HG02840 (cell line): ENCODE measurements around the gene IL1RAPL2.

Experiments
- ATAC-seq: cut with Tn5 transposase; IDR thresholded peaks from one replicate; pipeline ENCODE4 v1.9.1; 2021; ENCODE audit warnings: mild to moderate bottlenecking, moderate library complexity, moderate number of reproducible peaks; ENCODE audit not compliant: unreplicated experiment, low FRiP score

IL1RAPL2 gene

GRCh38 chrX:105543283-105543682 lies 977.3 kb downstream of the IL1RAPL2 start:
- ATAC-seq: no peak

GRCh38 chrX:105550043-105550663 lies 984.2 kb downstream of the IL1RAPL2 start:
- ATAC-seq: no peak

GRCh38 chrX:105552395-105552794 lies 986.4 kb downstream of the IL1RAPL2 start:
- ATAC-seq: no peak

- no peak for ATAC-seq
These were observed 987.1 kb downstream of the IL1RAPL2 start for GRCh38 chrX:105553118-105553517.

GRCh38 chrX:105564501-105564900 lies 998.5 kb downstream of the IL1RAPL2 start:
- no peak for ATAC-seq

- ATAC-seq: no peak
These were observed 999.9 kb downstream of the IL1RAPL2 start for GRCh38 chrX:105565856-105566255.

GRCh38 chrX:105567082-105567481 lies 1001.1 kb downstream of the IL1RAPL2 start:
- ATAC-seq: no peak

GRCh38 chrX:105608745-105609144 lies 1042.7 kb downstream of the IL1RAPL2 start:
- no peak for ATAC-seq

- ATAC-seq: no peak
These were observed 1043.5 kb downstream of the IL1RAPL2 start for GRCh38 chrX:105609530-105609929.

GRCh38 chrX:105610411-105610810 lies 1044.4 kb downstream of the IL1RAPL2 start:
- no peak for ATAC-seq

GRCh38 chrX:105618393-105619101 lies 1052.5 kb downstream of the IL1RAPL2 start:
- no peak for ATAC-seq

GRCh38 chrX:105634180-105634579 lies 1068.2 kb downstream of the IL1RAPL2 start:
- no peak for ATAC-seq

GRCh38 chrX:105635794-105636193 lies 1069.8 kb downstream of the IL1RAPL2 start:
- no peak for ATAC-seq

- ATAC-seq: no peak
These were observed 1070.7 kb downstream of the IL1RAPL2 start for GRCh38 chrX:105636667-105637066.

GRCh38 chrX:105645667-105646357 lies 1079.8 kb downstream of the IL1RAPL2 start:
- ATAC-seq: no peak

- ATAC-seq: no peak
These were observed 1080.8 kb downstream of the IL1RAPL2 start for GRCh38 chrX:105646592-105647372.

GRCh38 chrX:105647749-105648148 lies 1081.8 kb downstream of the IL1RAPL2 start:
- no peak for ATAC-seq

- no peak for ATAC-seq
These were observed 1082.7 kb downstream of the IL1RAPL2 start for GRCh38 chrX:105648732-105649131.

GRCh38 chrX:105650577-105650976 lies 1084.6 kb downstream of the IL1RAPL2 start:
- no peak for ATAC-seq

GRCh38 chrX:105650986-105651385 lies 1085.0 kb downstream of the IL1RAPL2 start:
- ATAC-seq: no peak

GRCh38 chrX:105653891-105654290 lies 1087.9 kb downstream of the IL1RAPL2 start:
- ATAC-seq: no peak
